Activated T-helper 17 cell treated with anti-CD3 and anti-CD28 coated beads, Interleukin-2, amount 50 U/mL, for 72 hours (primary cell): ENCODE measurements around the gene TBC1D30. TPM values are rescaled to one million over a fixed set of nuclear protein-coding genes. Genes with fewer than 3 reads are reported as not detected.

Experiments
- ATAC-seq: fragments of 150-1000 bp; cut with Tn5 transposase; replicated peaks from 2 replicates; pipeline ENCODE4 v1.10.0; 2021; ENCODE audit warnings: mild to moderate bottlenecking, moderate library complexity
- H3K27ac Mint-ChIP-seq: one replicate; pipeline ENCODE4 v1.8.0; 2022; ENCODE audit warnings: mixed read lengths
- H3K27me3 Mint-ChIP-seq: one replicate; pipeline ENCODE4 v1.8.0; 2022; ENCODE audit warnings: mixed read lengths
- H3K36me3 Mint-ChIP-seq: one replicate; pipeline ENCODE4 v1.8.0; 2022; ENCODE audit warnings: low read depth, mild to moderate bottlenecking, mixed read lengths
- H3K4me1 Mint-ChIP-seq: one replicate; pipeline ENCODE4 v1.8.0; 2022; ENCODE audit warnings: mixed read lengths
- H3K4me3 Mint-ChIP-seq: one replicate; pipeline ENCODE4 v1.8.0; 2022; ENCODE audit warnings: mild to moderate bottlenecking, mixed read lengths
- H3K9me3 Mint-ChIP-seq: one replicate; pipeline ENCODE4 v1.8.0; 2022; ENCODE audit warnings: mixed read lengths
- total RNA-seq, 2 donors: library from RNA; stranded (reverse); gene quantifications; one replicate each; pipeline ENCODE4 v1.2.3, GENCODE V29; 2022

Gene TBC1D30
- total RNA-seq, 2 donors from 2014 or later = 0.34 to 0.58 TPM

GRCh38 chr12:64864319-64864718, 39.9 kb downstream of the TBC1D30 start:
- H3K36me3 Mint-ChIP-seq = no peaks in the 10 kb centered on the region
- no peaks in the 10 kb centered on the region for H3K4me1 Mint-ChIP-seq
- no peaks in the 10 kb centered on the region for H3K9me3 Mint-ChIP-seq
- ATAC-seq = no peak
- no peak overlapping the region for H3K4me3 Mint-ChIP-seq
- peaks cover 14% of the 10 kb centered on the region for H3K27me3 Mint-ChIP-seq
- no peak overlapping the region for H3K27ac Mint-ChIP-seq

DNA sequence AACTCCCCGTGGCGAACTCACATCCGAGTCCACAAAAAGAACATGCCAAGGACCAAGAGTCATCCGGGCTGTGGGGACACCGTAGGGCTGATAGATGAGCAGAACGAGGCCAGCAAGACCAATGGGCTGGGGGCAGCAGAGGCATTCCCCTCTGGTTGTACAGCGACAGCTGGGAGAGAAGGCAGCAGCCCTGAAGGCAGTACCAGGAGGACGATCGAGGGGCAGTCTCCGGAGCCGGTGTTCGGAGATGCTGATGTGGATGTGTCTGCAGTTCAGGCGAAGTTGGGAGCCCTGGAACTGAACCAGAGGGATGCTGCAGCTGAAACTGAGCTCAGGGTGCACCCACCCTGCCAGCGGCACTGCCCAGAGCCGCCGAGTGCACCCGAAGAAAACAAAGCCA, 50.7 kb downstream of the TBC1D30 start:
- Mint-ChIP-seq H3K36me3 (no peaks in the 10 kb centered on the region), H3K27me3 (peaks cover 2% of the 10 kb centered on the region), H3K27ac (no peak overlapping the region), H3K9me3 (no peaks in the 10 kb centered on the region), H3K4me1 (peaks cover 11% of the 10 kb centered on the region), H3K4me3 (no peak overlapping the region)
- ATAC-seq = no peak

DNA sequence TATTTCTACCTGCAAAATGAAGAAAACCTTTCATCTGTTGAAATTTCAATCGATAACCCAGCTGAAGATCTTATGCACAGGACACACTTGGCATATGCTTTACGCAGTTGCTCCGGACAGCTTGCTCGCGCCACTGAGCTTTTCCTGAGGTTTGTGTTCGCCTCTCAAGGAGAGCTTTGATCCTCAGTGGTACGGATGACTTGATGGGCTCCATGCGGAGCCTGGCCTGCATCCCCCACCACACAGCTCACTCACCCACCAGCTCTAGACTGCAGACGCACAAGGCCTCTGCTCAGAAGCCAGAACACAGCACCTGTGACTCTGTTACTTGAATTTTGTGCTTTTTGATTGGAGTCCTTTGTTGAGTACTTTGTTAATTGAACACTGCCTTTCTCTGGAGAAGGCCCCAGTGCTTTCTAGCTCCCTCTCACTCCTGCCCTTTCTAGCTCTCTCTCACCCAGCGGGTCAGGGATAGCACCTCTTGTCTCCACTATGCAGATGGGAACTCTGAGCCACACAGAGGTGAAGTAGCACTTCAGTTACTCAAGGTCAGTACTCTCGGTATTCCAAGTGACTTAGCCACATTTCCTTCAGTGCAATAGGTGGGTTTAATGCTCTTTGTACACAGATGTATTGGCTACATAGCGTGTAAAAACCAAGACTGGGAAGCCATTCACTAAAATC, 52.1 kb downstream of the TBC1D30 start:
- peak overlapping the region; percentile 44 for H3K27ac Mint-ChIP-seq
- no peaks in the 10 kb centered on the region for H3K9me3 Mint-ChIP-seq
- no peak overlapping the region for H3K4me3 Mint-ChIP-seq
- no peak for ATAC-seq
- no peaks in the 10 kb centered on the region for H3K36me3 Mint-ChIP-seq
- peaks cover 11% of the 10 kb centered on the region for H3K4me1 Mint-ChIP-seq
- H3K27me3 Mint-ChIP-seq = peaks cover 2% of the 10 kb centered on the region

DNA sequence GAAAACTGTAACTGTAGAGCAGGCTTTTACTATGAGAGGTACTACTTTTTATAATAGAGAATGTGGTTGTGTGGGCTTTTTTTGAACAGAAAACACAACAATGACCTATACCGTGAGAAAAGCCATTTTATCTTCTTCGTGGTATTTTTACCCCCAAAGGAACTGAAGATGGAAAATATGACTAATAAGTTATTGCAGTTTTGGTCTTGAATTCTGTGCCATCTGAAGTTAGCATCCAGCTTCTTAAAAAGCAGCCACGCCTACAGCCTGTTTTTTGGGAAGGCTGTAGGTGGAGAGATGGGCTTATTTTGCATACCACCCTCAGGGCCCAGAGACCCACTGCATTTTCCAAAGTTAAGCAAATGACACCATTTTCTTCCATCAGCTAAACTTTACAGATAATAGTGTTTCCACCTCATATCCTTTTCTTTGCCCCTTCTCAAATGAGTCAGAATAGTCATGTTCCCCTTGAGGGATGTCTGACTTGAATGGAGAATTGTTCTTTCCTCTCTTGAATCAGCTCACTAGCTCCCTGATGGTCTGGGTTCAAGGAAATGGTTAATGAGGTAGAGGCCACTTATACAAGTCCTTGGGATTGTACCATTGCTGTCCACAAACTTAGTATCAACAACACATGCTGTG, 53.0 kb downstream of the TBC1D30 start:
- peak overlapping the region; percentile 44 for H3K27ac Mint-ChIP-seq

DNA sequence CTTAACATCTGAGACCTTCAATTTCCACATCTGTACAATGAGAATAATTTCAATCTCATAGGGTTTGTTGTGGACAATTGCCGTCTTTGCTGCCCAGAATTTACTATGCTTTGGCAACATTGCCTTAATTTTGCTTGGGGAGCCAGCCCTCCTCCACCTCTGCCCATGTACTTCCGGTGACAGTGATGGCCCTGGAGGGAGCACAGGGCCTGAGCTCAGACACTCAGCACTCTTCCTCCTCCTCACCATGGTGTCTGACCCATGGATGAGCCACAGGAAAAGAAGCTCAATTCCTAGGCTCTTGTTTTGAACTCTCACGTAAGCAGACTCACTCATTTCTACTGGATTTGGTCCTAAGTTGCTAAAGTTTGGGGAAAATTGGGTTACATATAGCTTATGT, 58.2 kb downstream of the TBC1D30 start:
- H3K4me3 Mint-ChIP-seq = no peak overlapping the region
- no peak overlapping the region for H3K27ac Mint-ChIP-seq
- no peak for ATAC-seq
- no peaks in the 10 kb centered on the region for H3K9me3 Mint-ChIP-seq
- H3K36me3 Mint-ChIP-seq = no peaks in the 10 kb centered on the region
- peaks cover 6% of the 10 kb centered on the region for H3K27me3 Mint-ChIP-seq
- peaks cover 6% of the 10 kb centered on the region for H3K4me1 Mint-ChIP-seq

More for the DNA sequence above, 53.0 kb downstream of the TBC1D30 start:
- Mint-ChIP-seq H3K4me3 (no peak overlapping the region), H3K9me3 (no peaks in the 10 kb centered on the region), H3K27me3 (peaks cover 5% of the 10 kb centered on the region), H3K36me3 (no peaks in the 10 kb centered on the region), H3K4me1 (peaks cover 11% of the 10 kb centered on the region)
- ATAC-seq = peak; percentile 75

DNA sequence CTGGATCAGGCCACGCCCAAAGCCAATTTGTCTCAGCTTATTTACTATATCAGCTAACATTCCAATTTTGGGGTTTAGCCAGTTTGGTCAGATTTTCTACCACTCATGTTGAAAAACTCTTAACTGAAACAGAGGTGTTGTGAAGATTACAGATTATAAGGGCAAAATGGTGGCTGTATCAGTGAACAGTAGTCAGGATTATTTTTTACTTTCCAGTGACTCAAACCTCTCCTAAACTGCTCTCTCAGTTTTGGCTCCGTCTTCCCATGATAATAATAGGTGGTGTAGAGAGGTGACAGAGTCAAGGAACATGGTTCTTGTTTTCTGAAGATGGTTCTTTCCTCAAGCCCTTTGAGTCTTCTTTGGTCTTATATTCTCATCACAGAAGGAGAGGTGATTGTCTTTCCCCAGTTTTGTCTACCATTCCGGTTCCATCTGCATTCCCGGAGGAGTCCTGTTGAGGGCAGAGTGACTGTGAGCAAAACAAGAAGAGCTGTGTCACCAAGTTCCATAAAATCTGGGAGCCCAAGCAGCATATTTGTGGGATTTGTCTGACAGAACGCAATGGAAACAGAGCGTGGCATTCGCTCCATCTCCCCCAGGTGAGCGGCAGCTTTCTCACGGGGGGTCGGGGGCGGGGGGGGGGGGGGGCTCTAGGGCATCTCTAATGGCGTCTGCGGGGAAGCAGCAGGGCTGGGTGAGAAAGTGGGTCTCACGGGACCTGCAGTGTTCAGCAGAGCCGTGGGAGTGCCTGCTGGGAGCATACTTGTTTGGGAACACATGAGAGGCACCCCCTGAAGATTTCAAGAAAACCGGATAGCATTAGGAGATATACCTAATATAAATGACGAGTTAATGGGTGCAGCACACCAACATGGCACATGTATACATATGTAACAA, 59.1 kb downstream of the TBC1D30 start:
- peak; percentile 38 for ATAC-seq
- Mint-ChIP-seq H3K36me3 (no peaks in the 10 kb centered on the region), H3K9me3 (no peaks in the 10 kb centered on the region), H3K27ac (no peak overlapping the region), H3K4me1 (peaks cover 4% of the 10 kb centered on the region), H3K4me3 (no peak overlapping the region), H3K27me3 (peaks cover 6% of the 10 kb centered on the region)

- Mint-ChIP-seq H3K4me3 (no peak overlapping the region), H3K9me3 (no peaks in the 10 kb centered on the region), H3K27ac (no peak overlapping the region), H3K36me3 (no peaks in the 10 kb centered on the region), H3K4me1 (peaks cover 4% of the 10 kb centered on the region), H3K27me3 (peaks cover 8% of the 10 kb centered on the region)
- no peak for ATAC-seq
These were observed 59.7 kb downstream of the TBC1D30 start for GRCh38 chr12:64884164-64884542.

DNA sequence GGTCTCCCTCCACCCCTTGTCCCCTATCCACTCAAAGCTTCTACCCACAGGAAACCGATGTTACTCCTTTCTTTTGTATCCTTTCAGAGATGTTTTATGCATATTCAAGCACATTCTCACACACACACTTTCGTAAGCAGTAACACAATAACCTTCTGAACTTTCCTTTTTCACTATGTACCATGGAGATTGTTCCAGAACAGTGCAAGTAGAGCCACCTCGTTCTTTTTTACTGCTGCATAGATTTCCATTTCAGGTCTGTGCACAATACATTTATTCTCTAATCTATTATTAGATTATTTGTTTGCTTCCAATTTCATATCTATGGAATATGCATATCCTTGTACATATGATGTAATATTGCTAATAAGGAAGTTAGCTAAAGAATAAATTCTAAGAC, 60.3 kb downstream of the TBC1D30 start:
- H3K9me3 Mint-ChIP-seq = no peaks in the 10 kb centered on the region
- no peak for ATAC-seq
- H3K27ac Mint-ChIP-seq = no peak overlapping the region
- H3K4me3 Mint-ChIP-seq = no peak overlapping the region
- no peaks in the 10 kb centered on the region for H3K36me3 Mint-ChIP-seq
- peaks cover 13% of the 10 kb centered on the region for H3K27me3 Mint-ChIP-seq
- H3K4me1 Mint-ChIP-seq = peaks cover 4% of the 10 kb centered on the region

GRCh38 chr12:64889434-64890216, 65.2 kb downstream of the TBC1D30 start:
- peaks cover 27% of the 10 kb centered on the region for H3K27me3 Mint-ChIP-seq
- H3K27ac Mint-ChIP-seq = no peak overlapping the region
- no peaks in the 10 kb centered on the region for H3K4me1 Mint-ChIP-seq
- ATAC-seq = no peak
- H3K4me3 Mint-ChIP-seq = no peak overlapping the region
- no peaks in the 10 kb centered on the region for H3K9me3 Mint-ChIP-seq
- no peaks in the 10 kb centered on the region for H3K36me3 Mint-ChIP-seq

- peak; percentile 43 for ATAC-seq
- no peak overlapping the region for H3K27ac Mint-ChIP-seq
- H3K4me1 Mint-ChIP-seq = no peaks in the 10 kb centered on the region
- no peaks in the 10 kb centered on the region for H3K9me3 Mint-ChIP-seq
- H3K4me3 Mint-ChIP-seq = no peak overlapping the region
- peaks cover 27% of the 10 kb centered on the region for H3K27me3 Mint-ChIP-seq
- H3K36me3 Mint-ChIP-seq = no peaks in the 10 kb centered on the region
These were observed 66.5 kb downstream of the TBC1D30 start for GRCh38 chr12:64890873-64891468.

DNA sequence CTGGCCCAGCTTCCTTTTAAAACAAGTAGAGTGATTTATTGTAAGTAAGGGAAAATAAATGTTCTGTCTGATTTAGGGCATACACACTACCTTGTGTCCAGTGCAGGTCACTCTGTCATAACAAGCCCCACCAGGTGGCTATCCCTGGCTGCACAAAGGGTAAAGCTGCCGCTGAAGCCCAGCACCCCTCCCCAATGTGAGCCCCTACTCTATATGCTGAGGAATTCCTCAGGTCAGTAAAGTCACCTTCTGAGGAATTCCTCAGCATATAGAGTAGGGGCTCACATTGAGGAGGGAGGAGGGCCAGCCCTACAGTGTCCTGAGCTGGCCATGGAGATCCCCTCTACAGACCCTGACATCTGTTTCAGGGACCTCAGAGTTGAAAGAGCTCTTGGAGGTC, 67.2 kb downstream of the TBC1D30 start:
- Mint-ChIP-seq H3K4me1 (no peaks in the 10 kb centered on the region), H3K4me3 (no peak overlapping the region), H3K27ac (no peak overlapping the region), H3K36me3 (no peaks in the 10 kb centered on the region), H3K27me3 (peaks cover 27% of the 10 kb centered on the region), H3K9me3 (no peaks in the 10 kb centered on the region)
- ATAC-seq = no peak

- H3K27ac Mint-ChIP-seq = no peak overlapping the region
- peaks cover 27% of the 10 kb centered on the region for H3K27me3 Mint-ChIP-seq
- no peaks in the 10 kb centered on the region for H3K36me3 Mint-ChIP-seq
- H3K9me3 Mint-ChIP-seq = no peaks in the 10 kb centered on the region
- ATAC-seq = no peak
- H3K4me1 Mint-ChIP-seq = no peaks in the 10 kb centered on the region
- no peak overlapping the region for H3K4me3 Mint-ChIP-seq
These were observed 68.1 kb downstream of the TBC1D30 start for GRCh38 chr12:64892561-64892960.

GRCh38 chr12:64893961-64894360, 69.5 kb downstream of the TBC1D30 start:
- no peak overlapping the region for H3K27ac Mint-ChIP-seq
- H3K27me3 Mint-ChIP-seq = peaks cover 26% of the 10 kb centered on the region
- no peaks in the 10 kb centered on the region for H3K4me1 Mint-ChIP-seq
- H3K4me3 Mint-ChIP-seq = no peak overlapping the region
- H3K36me3 Mint-ChIP-seq = no peaks in the 10 kb centered on the region
- no peak for ATAC-seq
- H3K9me3 Mint-ChIP-seq = no peaks in the 10 kb centered on the region
